Purkinje cell (primary cell): ENCODE data around the gene ZNF281. TPM values are rescaled to one million over a fixed set of nuclear protein-coding genes. Genes with fewer than 3 reads are reported as not detected.

Source experiments
- polyA plus RNA-seq: library from polyadenylated mRNA; unstranded; fragments of >200 nt; fragmentation: Nextera tagmentation; gene quantifications from 2 replicates; pipeline ENCODE4 v1.2.1, GENCODE V29; 2014

ZNF281 gene, protein sequence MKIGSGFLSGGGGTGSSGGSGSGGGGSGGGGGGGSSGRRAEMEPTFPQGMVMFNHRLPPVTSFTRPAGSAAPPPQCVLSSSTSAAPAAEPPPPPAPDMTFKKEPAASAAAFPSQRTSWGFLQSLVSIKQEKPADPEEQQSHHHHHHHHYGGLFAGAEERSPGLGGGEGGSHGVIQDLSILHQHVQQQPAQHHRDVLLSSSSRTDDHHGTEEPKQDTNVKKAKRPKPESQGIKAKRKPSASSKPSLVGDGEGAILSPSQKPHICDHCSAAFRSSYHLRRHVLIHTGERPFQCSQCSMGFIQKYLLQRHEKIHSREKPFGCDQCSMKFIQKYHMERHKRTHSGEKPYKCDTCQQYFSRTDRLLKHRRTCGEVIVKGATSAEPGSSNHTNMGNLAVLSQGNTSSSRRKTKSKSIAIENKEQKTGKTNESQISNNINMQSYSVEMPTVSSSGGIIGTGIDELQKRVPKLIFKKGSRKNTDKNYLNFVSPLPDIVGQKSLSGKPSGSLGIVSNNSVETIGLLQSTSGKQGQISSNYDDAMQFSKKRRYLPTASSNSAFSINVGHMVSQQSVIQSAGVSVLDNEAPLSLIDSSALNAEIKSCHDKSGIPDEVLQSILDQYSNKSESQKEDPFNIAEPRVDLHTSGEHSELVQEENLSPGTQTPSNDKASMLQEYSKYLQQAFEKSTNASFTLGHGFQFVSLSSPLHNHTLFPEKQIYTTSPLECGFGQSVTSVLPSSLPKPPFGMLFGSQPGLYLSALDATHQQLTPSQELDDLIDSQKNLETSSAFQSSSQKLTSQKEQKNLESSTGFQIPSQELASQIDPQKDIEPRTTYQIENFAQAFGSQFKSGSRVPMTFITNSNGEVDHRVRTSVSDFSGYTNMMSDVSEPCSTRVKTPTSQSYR
- 17.3 and 17.5 TPM in 2 replicates for polyA plus RNA-seq

GRCh38 chr1:200409761-200410565, at the start of gene ZNF281:
Gene ZNF281, minus strand, starts transcription at chr1:200410036. Its CDS starts 331 bp downstream, at chr1:200409705.

Other genes with a start within 250 kb of the ZNF281 start
- 0.12 and 0.17 TPM in 2 replicates for gene KIF14, start 210.7 kb upstream of the ZNF281 start, polyA plus RNA-seq